ENCODE measurements around the gene CRNKL1. TPM values are rescaled to one million over a fixed set of nuclear protein-coding genes. Genes with fewer than 3 reads are reported as not detected.
A peak's percentile ranks its signal among the peaks of the same experiment; 100 is the strongest.

The CRNKL1 gene
- total RNA-seq, 2 donors from 2014 or later: 22.2 to 23.4 TPM

GRCh38 chr20:20017844-20018185 is 34.5 kb downstream of the CRNKL1 start:
- Histone ChIP-seq H3K4me3 (ENCODE audit: low read length) (peak overlapping the region; percentile 95), H3K9ac (ENCODE audit: extremely low read depth, low read length, poor library complexity, severe bottlenecking) (peak overlapping the region; percentile 62), H3K27me3 (ENCODE audit: control insufficient read depth, insufficient read depth, low read length, poor library complexity, severe bottlenecking) (no peaks in the 10 kb centered on the region), H3K27ac (ENCODE audit: low read depth, low read length) (no peak overlapping the region), H3K4me1 (ENCODE audit: control insufficient read depth, insufficient read depth, low read length) (peaks cover 4% of the 10 kb centered on the region), H3K36me3 (ENCODE audit: control insufficient read depth, insufficient read depth, low read length) (no peaks in the 10 kb centered on the region), H3K9me3 (ENCODE audit: control insufficient read depth, low read length) (no peaks in the 10 kb centered on the region)
- no peaks in the 10 kb centered on the region for H3K9me3 Mint-ChIP-seq
- H3K4me1 Mint-ChIP-seq: peaks cover 22% of the 10 kb centered on the region
- TF ChIP-seq CTCF (conservative IDR thresholded peaks at IDR 0.05): peak; percentile 55
- H3K36me3 Mint-ChIP-seq (ENCODE audit: low read depth): peaks cover 11% of the 10 kb centered on the region
- H3K27me3 Mint-ChIP-seq (ENCODE audit: insufficient read depth): no peaks in the 10 kb centered on the region
- H3K4me3 Mint-ChIP-seq: peak overlapping the region; percentile 80
- DNase-seq: no peak
- WGBS, 2 experiments (ENCODE audit: insufficient coverage in 1 of 2, insufficient read length in 1 of 2): 9 to 18% methylated on average over 7 to 17 of the region's 17 CpGs
- H3K27ac Mint-ChIP-seq: no peak overlapping the region

- Histone ChIP-seq H3K4me1 (ENCODE audit: control insufficient read depth, insufficient read depth, low read length) (peaks cover 4% of the 10 kb centered on the region), H3K36me3 (ENCODE audit: control insufficient read depth, insufficient read depth, low read length) (no peaks in the 10 kb centered on the region), H3K9me3 (ENCODE audit: control insufficient read depth, low read length) (no peaks in the 10 kb centered on the region), H3K27me3 (ENCODE audit: control insufficient read depth, insufficient read depth, low read length, poor library complexity, severe bottlenecking) (no peaks in the 10 kb centered on the region), H3K4me3 (ENCODE audit: low read length) (peak within 1 kb of the TSS; percentile 95), H3K27ac (ENCODE audit: low read depth, low read length) (no peak within 1 kb of the TSS), H3K9ac (ENCODE audit: extremely low read depth, low read length, poor library complexity, severe bottlenecking) (peak within 1 kb of the TSS; percentile 62)
- WGBS, 2 experiments (ENCODE audit: insufficient coverage in 1 of 2, insufficient read length in 1 of 2): 1 to 2% methylated on average over 22 to 81 of the region's 81 CpGs
- Mint-ChIP-seq H3K4me3 (peak within 1 kb of the TSS; percentile 80), H3K4me1 (peaks cover 22% of the 10 kb centered on the region), H3K27me3 (ENCODE audit: insufficient read depth) (no peaks in the 10 kb centered on the region), H3K9me3 (no peaks in the 10 kb centered on the region), H3K36me3 (ENCODE audit: low read depth) (peaks cover 11% of the 10 kb centered on the region), H3K27ac (peak within 1 kb of the TSS; percentile 85)
- DNase-seq: peak; percentile 99
- TF ChIP-seq CTCF (conservative IDR thresholded peaks at IDR 0.05): peak; percentile 76
Measured at GRCh38 chr20:20017001-20017843, 35.0 kb downstream of the CRNKL1 start, which contains the start of gene NAA20. Gene NAA20, plus strand, starts transcription at chr20:20017362. Its CDS starts 35 bp downstream, at chr20:20017397.

- no peaks in the 10 kb centered on the region for H3K27me3 ChIP-seq (ENCODE audit: control insufficient read depth, insufficient read depth, low read length, poor library complexity, severe bottlenecking)
- DNase-seq: no peak
- H3K36me3 ChIP-seq (ENCODE audit: control insufficient read depth, insufficient read depth, low read length): no peaks in the 10 kb centered on the region
- 84% methylated on average over 2 of the region's 2 CpGs; no CpG with 5 or more reads in 1 of the 2 experiments for WGBS, 2 experiments (ENCODE audit: insufficient coverage in 1 of 2, insufficient read length in 1 of 2)
- H3K4me3 ChIP-seq (ENCODE audit: low read length): no peak overlapping the region
- H3K4me1 Mint-ChIP-seq: peaks cover 19% of the 10 kb centered on the region
- peaks cover 9% of the 10 kb centered on the region for H3K36me3 Mint-ChIP-seq (ENCODE audit: low read depth)
- H3K4me3 Mint-ChIP-seq: no peak overlapping the region
- no peak overlapping the region for H3K27ac ChIP-seq (ENCODE audit: low read depth, low read length)
- no peaks in the 10 kb centered on the region for H3K9me3 Mint-ChIP-seq
- H3K9me3 ChIP-seq (ENCODE audit: control insufficient read depth, low read length): no peaks in the 10 kb centered on the region
- no peak overlapping the region for H3K27ac Mint-ChIP-seq
- no peak for TF ChIP-seq CTCF (conservative IDR thresholded peaks at IDR 0.05)
- peaks cover 4% of the 10 kb centered on the region for H3K4me1 ChIP-seq (ENCODE audit: control insufficient read depth, insufficient read depth, low read length)
- H3K9ac ChIP-seq (ENCODE audit: extremely low read depth, low read length, poor library complexity, severe bottlenecking): no peak overlapping the region
- H3K27me3 Mint-ChIP-seq (ENCODE audit: insufficient read depth): no peaks in the 10 kb centered on the region
Measured at GRCh38 chr20:20014659-20015058, 37.6 kb downstream of the CRNKL1 start.

Measured in endodermal cell (in vitro differentiated cells).